ENCODE data around the gene RNF180. TPM values are rescaled to one million over a fixed set of nuclear protein-coding genes. Genes with fewer than 3 reads are reported as not detected.

The RNF180 gene
- total and polyA plus RNA-seq, 4 donors, result 1.1 to 13.7 (median 2.7) TPM

DNA sequence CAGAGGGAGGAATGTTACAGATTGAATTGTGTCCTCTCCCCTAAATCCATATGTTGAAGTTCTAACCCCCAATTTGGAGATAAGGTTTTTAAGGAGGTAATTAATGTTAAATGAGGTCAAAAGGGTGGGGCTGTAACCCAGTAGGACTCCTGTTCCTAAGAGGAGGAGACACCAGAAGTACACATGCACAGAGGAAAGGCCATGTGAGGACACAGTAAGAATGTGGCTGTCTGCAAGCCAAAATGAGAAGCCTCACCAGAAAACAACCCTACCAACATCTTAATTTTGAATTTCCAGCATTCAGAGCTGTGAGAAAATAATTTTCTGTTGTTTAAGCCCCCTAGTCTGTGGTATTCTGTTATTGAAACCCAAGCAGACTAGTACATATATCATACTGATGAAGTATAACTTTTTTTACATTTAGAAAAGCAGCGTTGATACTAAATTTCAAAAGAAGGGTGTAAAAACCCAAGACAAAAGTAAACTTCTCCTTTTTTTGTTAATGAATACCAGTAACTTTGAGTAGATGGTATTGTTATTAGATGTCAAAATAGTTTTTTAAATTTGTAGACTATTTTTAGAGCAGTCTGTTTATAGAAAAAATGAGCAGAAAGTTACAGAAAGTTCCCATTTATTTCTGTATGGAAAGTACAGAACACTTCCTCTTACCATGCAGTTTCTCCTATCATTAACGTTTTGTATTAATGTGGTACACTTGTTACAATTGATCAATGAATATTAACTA is 25.1 kb downstream of the RNF180 start:
- H3K9ac ChIP-seq (ENCODE audit: low read depth in 1 of 2, low read length in 2 of 2), result no peak overlapping the region
- TF ChIP-seq FOXA2 (IDR thresholded peaks at IDR 0.05), result no peak
- peak in 1 of 2 donors; percentile 4 for TF ChIP-seq RXRA (IDR thresholded peaks at IDR 0.05)
- no peak for DNase-seq (ENCODE audit: low spot score)
- H3K27ac ChIP-seq (ENCODE audit: low read depth in 1 of 2, low read length in 2 of 2), result no peak overlapping the region
- no peaks in the 10 kb centered on the region for H3K36me3 ChIP-seq (ENCODE audit: control insufficient read depth in 4 of 4, insufficient read depth in 3 of 4, low read depth in 1 of 4, low read length in 3 of 4)
- no peaks in the 10 kb centered on the region for H3K9me3 ChIP-seq (ENCODE audit: control insufficient read depth in 4 of 4, low read length in 3 of 4)
- WGBS, result 52% methylated on average over 2 of the region's 2 CpGs
- no peak overlapping the region for H3K4me3 ChIP-seq (ENCODE audit: low read depth in 1 of 3, low read length in 3 of 3)
- H3K27me3 ChIP-seq (ENCODE audit: control insufficient read depth in 4 of 4, insufficient read depth in 4 of 4, low read length in 3 of 4), result no peaks in the 10 kb centered on the region
- no peaks in the 10 kb centered on the region for H3K4me1 ChIP-seq (ENCODE audit: control insufficient read depth in 4 of 4, insufficient read depth in 4 of 4, low read length in 3 of 4)

DNA sequence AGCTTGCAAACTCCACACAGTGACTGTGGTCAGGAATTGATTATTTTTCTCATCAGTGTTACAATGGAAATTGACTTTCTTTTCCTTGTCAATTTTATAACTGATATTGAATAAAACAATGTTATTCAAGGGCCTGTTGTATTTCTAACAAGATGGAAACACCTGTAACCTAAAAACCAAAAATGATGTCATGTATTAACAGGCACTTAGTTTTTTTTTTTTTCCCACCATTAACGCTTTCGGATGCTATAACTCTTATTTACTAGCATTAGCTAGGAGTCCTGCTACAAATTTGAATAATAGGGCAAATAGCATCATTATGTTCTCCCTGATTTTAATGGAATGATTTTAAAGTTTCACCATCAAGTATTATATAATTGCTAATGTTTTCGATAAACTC is 30.3 kb downstream of the RNF180 start:
- no peak for DNase-seq (ENCODE audit: low spot score)
- 98% methylated on average over 3 of the region's 3 CpGs for WGBS

DNA sequence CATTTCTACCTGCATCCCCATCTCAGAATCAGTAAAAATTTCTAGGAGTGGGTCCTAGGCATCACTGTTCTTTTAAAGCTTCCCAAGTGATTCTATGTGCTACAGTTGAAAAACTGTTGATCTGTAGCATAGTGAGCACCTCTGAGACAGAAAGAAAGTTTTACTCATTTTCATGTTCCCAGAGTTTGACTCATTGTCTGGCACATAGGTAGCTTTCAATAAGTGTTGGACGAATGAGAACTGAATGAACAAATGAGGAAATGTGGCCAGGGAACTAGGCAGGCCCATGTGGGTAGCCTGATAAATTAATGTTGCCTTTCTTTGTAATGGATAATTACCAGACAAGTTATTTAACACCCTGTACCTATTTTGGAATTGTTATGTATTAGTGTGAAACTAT is 33.8 kb downstream of the RNF180 start:
- Histone ChIP-seq H3K27me3 (ENCODE audit: control insufficient read depth in 4 of 4, insufficient read depth in 4 of 4, low read length in 3 of 4) (no peaks in the 10 kb centered on the region), H3K4me1 (ENCODE audit: control insufficient read depth in 4 of 4, insufficient read depth in 4 of 4, low read length in 3 of 4) (no peaks in the 10 kb centered on the region), H3K9ac (ENCODE audit: low read depth in 1 of 2, low read length in 2 of 2) (no peak overlapping the region), H3K4me3 (ENCODE audit: low read depth in 1 of 3, low read length in 3 of 3) (no peak overlapping the region), H3K27ac (ENCODE audit: low read depth in 1 of 2, low read length in 2 of 2) (no peak overlapping the region), H3K9me3 (ENCODE audit: control insufficient read depth in 4 of 4, low read length in 3 of 4) (no peaks in the 10 kb centered on the region), H3K36me3 (ENCODE audit: control insufficient read depth in 4 of 4, insufficient read depth in 3 of 4, low read depth in 1 of 4, low read length in 3 of 4) (no peaks in the 10 kb centered on the region)
- 77% methylated on average over 1 of the region's 1 CpG for WGBS
- TF ChIP-seq FOXA1 (IDR thresholded peaks at IDR 0.05), result no peak
- TF ChIP-seq RXRA (IDR thresholded peaks at IDR 0.05), result no peak
- TF ChIP-seq EGR1 (IDR thresholded peaks at IDR 0.05; ENCODE audit: low read depth in 2 of 2), result no peak
- no peak for TF ChIP-seq SP1 (IDR thresholded peaks at IDR 0.05)
- TF ChIP-seq JUND (IDR thresholded peaks at IDR 0.05), result no peak
- TF ChIP-seq, protein P1, sequence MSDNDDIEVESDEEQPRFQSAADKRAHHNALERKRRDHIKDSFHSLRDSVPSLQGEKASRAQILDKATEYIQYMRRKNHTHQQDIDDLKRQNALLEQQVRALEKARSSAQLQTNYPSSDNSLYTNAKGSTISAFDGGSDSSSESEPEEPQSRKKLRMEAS (IDR thresholded peaks at IDR 0.05), result no peak
- TF ChIP-seq, protein P2, sequence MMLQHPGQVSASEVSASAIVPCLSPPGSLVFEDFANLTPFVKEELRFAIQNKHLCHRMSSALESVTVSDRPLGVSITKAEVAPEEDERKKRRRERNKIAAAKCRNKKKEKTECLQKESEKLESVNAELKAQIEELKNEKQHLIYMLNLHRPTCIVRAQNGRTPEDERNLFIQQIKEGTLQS (IDR thresholded peaks at IDR 0.05), result no peak
- TF ChIP-seq YY1 (IDR thresholded peaks at IDR 0.05), result no peak
- no peak for TF ChIP-seq TAF1 (conservative IDR thresholded peaks at IDR 0.05)
- TF ChIP-seq, protein P3, sequence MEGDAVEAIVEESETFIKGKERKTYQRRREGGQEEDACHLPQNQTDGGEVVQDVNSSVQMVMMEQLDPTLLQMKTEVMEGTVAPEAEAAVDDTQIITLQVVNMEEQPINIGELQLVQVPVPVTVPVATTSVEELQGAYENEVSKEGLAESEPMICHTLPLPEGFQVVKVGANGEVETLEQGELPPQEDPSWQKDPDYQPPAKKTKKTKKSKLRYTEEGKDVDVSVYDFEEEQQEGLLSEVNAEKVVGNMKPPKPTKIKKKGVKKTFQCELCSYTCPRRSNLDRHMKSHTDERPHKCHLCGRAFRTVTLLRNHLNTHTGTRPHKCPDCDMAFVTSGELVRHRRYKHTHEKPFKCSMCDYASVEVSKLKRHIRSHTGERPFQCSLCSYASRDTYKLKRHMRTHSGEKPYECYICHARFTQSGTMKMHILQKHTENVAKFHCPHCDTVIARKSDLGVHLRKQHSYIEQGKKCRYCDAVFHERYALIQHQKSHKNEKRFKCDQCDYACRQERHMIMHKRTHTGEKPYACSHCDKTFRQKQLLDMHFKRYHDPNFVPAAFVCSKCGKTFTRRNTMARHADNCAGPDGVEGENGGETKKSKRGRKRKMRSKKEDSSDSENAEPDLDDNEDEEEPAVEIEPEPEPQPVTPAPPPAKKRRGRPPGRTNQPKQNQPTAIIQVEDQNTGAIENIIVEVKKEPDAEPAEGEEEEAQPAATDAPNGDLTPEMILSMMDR (IDR thresholded peaks at IDR 0.05; ENCODE audit: low read depth, low read length, missing input control), result no peak
- TF ChIP-seq NR2F2 (IDR thresholded peaks at IDR 0.05), result no peak
- TF ChIP-seq, protein P4, sequence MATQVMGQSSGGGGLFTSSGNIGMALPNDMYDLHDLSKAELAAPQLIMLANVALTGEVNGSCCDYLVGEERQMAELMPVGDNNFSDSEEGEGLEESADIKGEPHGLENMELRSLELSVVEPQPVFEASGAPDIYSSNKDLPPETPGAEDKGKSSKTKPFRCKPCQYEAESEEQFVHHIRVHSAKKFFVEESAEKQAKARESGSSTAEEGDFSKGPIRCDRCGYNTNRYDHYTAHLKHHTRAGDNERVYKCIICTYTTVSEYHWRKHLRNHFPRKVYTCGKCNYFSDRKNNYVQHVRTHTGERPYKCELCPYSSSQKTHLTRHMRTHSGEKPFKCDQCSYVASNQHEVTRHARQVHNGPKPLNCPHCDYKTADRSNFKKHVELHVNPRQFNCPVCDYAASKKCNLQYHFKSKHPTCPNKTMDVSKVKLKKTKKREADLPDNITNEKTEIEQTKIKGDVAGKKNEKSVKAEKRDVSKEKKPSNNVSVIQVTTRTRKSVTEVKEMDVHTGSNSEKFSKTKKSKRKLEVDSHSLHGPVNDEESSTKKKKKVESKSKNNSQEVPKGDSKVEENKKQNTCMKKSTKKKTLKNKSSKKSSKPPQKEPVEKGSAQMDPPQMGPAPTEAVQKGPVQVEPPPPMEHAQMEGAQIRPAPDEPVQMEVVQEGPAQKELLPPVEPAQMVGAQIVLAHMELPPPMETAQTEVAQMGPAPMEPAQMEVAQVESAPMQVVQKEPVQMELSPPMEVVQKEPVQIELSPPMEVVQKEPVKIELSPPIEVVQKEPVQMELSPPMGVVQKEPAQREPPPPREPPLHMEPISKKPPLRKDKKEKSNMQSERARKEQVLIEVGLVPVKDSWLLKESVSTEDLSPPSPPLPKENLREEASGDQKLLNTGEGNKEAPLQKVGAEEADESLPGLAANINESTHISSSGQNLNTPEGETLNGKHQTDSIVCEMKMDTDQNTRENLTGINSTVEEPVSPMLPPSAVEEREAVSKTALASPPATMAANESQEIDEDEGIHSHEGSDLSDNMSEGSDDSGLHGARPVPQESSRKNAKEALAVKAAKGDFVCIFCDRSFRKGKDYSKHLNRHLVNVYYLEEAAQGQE (IDR thresholded peaks at IDR 0.05), result no peak
- TF ChIP-seq HNF4A (conservative IDR thresholded peaks at IDR 0.05), result no peak
- TF ChIP-seq RAD21 (IDR thresholded peaks at IDR 0.05), result no peak
- no peak for TF ChIP-seq HNF4G (IDR thresholded peaks at IDR 0.05)
- TF ChIP-seq FOXA2 (IDR thresholded peaks at IDR 0.05), result no peak
- no peak for DNase-seq (ENCODE audit: low spot score)

More for the DNA sequence above, 30.3 kb downstream of the RNF180 start:
- Histone ChIP-seq H3K9me3 (ENCODE audit: control insufficient read depth in 4 of 4, low read length in 3 of 4) (no peaks in the 10 kb centered on the region), H3K9ac (ENCODE audit: low read depth in 1 of 2, low read length in 2 of 2) (no peak overlapping the region), H3K36me3 (ENCODE audit: control insufficient read depth in 4 of 4, insufficient read depth in 3 of 4, low read depth in 1 of 4, low read length in 3 of 4) (no peaks in the 10 kb centered on the region), H3K4me1 (ENCODE audit: control insufficient read depth in 4 of 4, insufficient read depth in 4 of 4, low read length in 3 of 4) (no peaks in the 10 kb centered on the region), H3K27ac (ENCODE audit: low read depth in 1 of 2, low read length in 2 of 2) (no peak overlapping the region), H3K4me3 (ENCODE audit: low read depth in 1 of 3, low read length in 3 of 3) (no peak overlapping the region), H3K27me3 (ENCODE audit: control insufficient read depth in 4 of 4, insufficient read depth in 4 of 4, low read length in 3 of 4) (no peaks in the 10 kb centered on the region)
- TF ChIP-seq, protein P5, sequence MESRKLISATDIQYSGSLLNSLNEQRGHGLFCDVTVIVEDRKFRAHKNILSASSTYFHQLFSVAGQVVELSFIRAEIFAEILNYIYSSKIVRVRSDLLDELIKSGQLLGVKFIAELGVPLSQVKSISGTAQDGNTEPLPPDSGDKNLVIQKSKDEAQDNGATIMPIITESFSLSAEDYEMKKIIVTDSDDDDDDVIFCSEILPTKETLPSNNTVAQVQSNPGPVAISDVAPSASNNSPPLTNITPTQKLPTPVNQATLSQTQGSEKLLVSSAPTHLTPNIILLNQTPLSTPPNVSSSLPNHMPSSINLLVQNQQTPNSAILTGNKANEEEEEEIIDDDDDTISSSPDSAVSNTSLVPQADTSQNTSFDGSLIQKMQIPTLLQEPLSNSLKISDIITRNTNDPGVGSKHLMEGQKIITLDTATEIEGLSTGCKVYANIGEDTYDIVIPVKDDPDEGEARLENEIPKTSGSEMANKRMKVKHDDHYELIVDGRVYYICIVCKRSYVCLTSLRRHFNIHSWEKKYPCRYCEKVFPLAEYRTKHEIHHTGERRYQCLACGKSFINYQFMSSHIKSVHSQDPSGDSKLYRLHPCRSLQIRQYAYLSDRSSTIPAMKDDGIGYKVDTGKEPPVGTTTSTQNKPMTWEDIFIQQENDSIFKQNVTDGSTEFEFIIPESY (IDR thresholded peaks at IDR 0.05), result no peak

Measured in liver (tissue), 9 donors.